Measurements from ENCODE around the gene RPL36A.
A peak's percentile ranks its signal among the peaks of the same experiment; 100 is the strongest.

The RPL36A gene

DNA sequence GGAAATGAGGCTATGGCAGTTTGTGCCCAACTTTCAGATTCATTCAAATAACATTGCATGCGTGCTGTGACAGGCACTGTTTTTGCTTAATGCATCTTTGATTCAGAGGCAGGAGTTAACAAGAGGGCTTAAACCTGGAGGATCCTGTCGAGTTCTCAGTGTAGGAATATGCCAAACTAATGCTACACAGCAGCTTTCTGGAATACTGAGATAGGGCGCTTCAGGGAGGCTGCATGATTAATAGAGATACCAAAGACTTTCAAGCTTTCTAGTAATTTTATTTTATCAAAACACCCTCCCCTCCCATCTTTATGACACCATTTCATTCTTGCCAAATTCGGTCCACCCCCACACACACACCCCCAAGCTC lies 41.6 kb upstream of the RPL36A start:
- Histone ChIP-seq H3F3A (ENCODE audit: low read depth) (no peaks in the 10 kb centered on the region), H3K4me2 (ENCODE audit: low read depth, low read length, poor library complexity, severe bottlenecking) (peak overlapping the region; percentile 79), H3K9me2 (replicated peaks; ENCODE audit: low read depth, low read length) (no peaks in the 10 kb centered on the region), H3K9ac (ENCODE audit: low read depth, low read length, poor library complexity, severe bottlenecking) (peak overlapping the region; percentile 87), H2AFZ (ENCODE audit: low read length) (peak overlapping the region; percentile 90), H3K9me3 (ENCODE audit: insufficient read depth, low read depth, low read length) (no peaks in the 10 kb centered on the region), H3K36me3 (ENCODE audit: insufficient read depth, low read length) (no peaks in the 10 kb centered on the region), H3K79me2 (ENCODE audit: insufficient read depth, low read length) (peaks cover 32% of the 10 kb centered on the region), H3K4me1 (ENCODE audit: insufficient read depth, low read length, poor library complexity, severe bottlenecking) (peaks cover 7% of the 10 kb centered on the region), H3K27me3 (ENCODE audit: insufficient read depth, low read length, poor library complexity, severe bottlenecking) (no peaks in the 10 kb centered on the region), H3K4me3 (ENCODE audit: low read length, poor library complexity, severe bottlenecking) (peak overlapping the region; percentile 82), H4K20me1 (ENCODE audit: insufficient read depth, low read length, poor library complexity, severe bottlenecking) (peaks cover 18% of the 10 kb centered on the region)
- TF ChIP-seq, protein P1, sequence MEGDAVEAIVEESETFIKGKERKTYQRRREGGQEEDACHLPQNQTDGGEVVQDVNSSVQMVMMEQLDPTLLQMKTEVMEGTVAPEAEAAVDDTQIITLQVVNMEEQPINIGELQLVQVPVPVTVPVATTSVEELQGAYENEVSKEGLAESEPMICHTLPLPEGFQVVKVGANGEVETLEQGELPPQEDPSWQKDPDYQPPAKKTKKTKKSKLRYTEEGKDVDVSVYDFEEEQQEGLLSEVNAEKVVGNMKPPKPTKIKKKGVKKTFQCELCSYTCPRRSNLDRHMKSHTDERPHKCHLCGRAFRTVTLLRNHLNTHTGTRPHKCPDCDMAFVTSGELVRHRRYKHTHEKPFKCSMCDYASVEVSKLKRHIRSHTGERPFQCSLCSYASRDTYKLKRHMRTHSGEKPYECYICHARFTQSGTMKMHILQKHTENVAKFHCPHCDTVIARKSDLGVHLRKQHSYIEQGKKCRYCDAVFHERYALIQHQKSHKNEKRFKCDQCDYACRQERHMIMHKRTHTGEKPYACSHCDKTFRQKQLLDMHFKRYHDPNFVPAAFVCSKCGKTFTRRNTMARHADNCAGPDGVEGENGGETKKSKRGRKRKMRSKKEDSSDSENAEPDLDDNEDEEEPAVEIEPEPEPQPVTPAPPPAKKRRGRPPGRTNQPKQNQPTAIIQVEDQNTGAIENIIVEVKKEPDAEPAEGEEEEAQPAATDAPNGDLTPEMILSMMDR (conservative IDR thresholded peaks at IDR 0.05; ENCODE audit: low read length): no peak
- no peak for TF ChIP-seq EZH2phosphoT487 (IDR thresholded peaks at IDR 0.05; ENCODE audit: borderline replicate concordance)

GRCh38 chrX:101357166-101357795 lies 33.5 kb upstream of the RPL36A start:
- no peaks in the 10 kb centered on the region for H3K36me3 ChIP-seq (ENCODE audit: insufficient read depth, low read length)
- no peak overlapping the region for H3K4me2 ChIP-seq (ENCODE audit: low read depth, low read length, poor library complexity, severe bottlenecking)

GRCh38 chrX:101359966-101360365 lies 30.8 kb upstream of the RPL36A start:
- H3K4me2 ChIP-seq (ENCODE audit: low read depth, low read length, poor library complexity, severe bottlenecking): no peak overlapping the region
- H3K4me3 ChIP-seq (ENCODE audit: low read length, poor library complexity, severe bottlenecking): no peak overlapping the region
- H3K4me1 ChIP-seq (ENCODE audit: insufficient read depth, low read length, poor library complexity, severe bottlenecking): no peaks in the 10 kb centered on the region
- H3F3A ChIP-seq (ENCODE audit: low read depth): no peaks in the 10 kb centered on the region
- no peaks in the 10 kb centered on the region for H3K79me2 ChIP-seq (ENCODE audit: insufficient read depth, low read length)
- no peaks in the 10 kb centered on the region for H3K9me2 ChIP-seq (replicated peaks; ENCODE audit: low read depth, low read length)
- no peaks in the 10 kb centered on the region for H3K36me3 ChIP-seq (ENCODE audit: insufficient read depth, low read length)
- H3K9ac ChIP-seq (ENCODE audit: low read depth, low read length, poor library complexity, severe bottlenecking): no peak overlapping the region
- no peaks in the 10 kb centered on the region for H3K27me3 ChIP-seq (ENCODE audit: insufficient read depth, low read length, poor library complexity, severe bottlenecking)
- no peaks in the 10 kb centered on the region for H4K20me1 ChIP-seq (ENCODE audit: insufficient read depth, low read length, poor library complexity, severe bottlenecking)
- no peak overlapping the region for H2AFZ ChIP-seq (ENCODE audit: low read length)
- TF ChIP-seq EZH2phosphoT487 (IDR thresholded peaks at IDR 0.05; ENCODE audit: borderline replicate concordance): no peak
- TF ChIP-seq, protein P1 (conservative IDR thresholded peaks at IDR 0.05; ENCODE audit: low read length): no peak
- H3K9me3 ChIP-seq (ENCODE audit: insufficient read depth, low read depth, low read length): no peaks in the 10 kb centered on the region

More at GRCh38 chrX:101357166-101357795, 33.5 kb upstream of the RPL36A start:
- no peaks in the 10 kb centered on the region for H3K4me1 ChIP-seq (ENCODE audit: insufficient read depth, low read length, poor library complexity, severe bottlenecking)
- H3K9ac ChIP-seq (ENCODE audit: low read depth, low read length, poor library complexity, severe bottlenecking): no peak overlapping the region
- no peak overlapping the region for H3K4me3 ChIP-seq (ENCODE audit: low read length, poor library complexity, severe bottlenecking)
- no peaks in the 10 kb centered on the region for H3K79me2 ChIP-seq (ENCODE audit: insufficient read depth, low read length)
- H3K27me3 ChIP-seq (ENCODE audit: insufficient read depth, low read length, poor library complexity, severe bottlenecking): no peaks in the 10 kb centered on the region
- TF ChIP-seq EZH2phosphoT487 (IDR thresholded peaks at IDR 0.05; ENCODE audit: borderline replicate concordance): no peak
- TF ChIP-seq, protein P1 (conservative IDR thresholded peaks at IDR 0.05; ENCODE audit: low read length): peak; percentile 43
- no peaks in the 10 kb centered on the region for H3K9me3 ChIP-seq (ENCODE audit: insufficient read depth, low read depth, low read length)
- no peak overlapping the region for H2AFZ ChIP-seq (ENCODE audit: low read length)
- H3K9me2 ChIP-seq (replicated peaks; ENCODE audit: low read depth, low read length): no peaks in the 10 kb centered on the region
- H3F3A ChIP-seq (ENCODE audit: low read depth): no peaks in the 10 kb centered on the region
- H4K20me1 ChIP-seq (ENCODE audit: insufficient read depth, low read length, poor library complexity, severe bottlenecking): no peaks in the 10 kb centered on the region
